HTERT RPE-1 (cell line): Measurements from ENCODE around the gene RBM47.
"Not testable (repeated sequence)": the region's sequence is repeated elsewhere in the genome, so short reads cannot be mapped to it uniquely, and the experiment has no call there.

ENCODE experiments used
- in situ Hi-C: fragments of 300-500 bp; cut with MboI; formaldehyde crosslinking; loops from 4 replicates; pipeline ENCODE4 v1.14.3; 2020; ENCODE audit warnings: low sequenced_read_pairs

The RBM47 gene

DNA sequence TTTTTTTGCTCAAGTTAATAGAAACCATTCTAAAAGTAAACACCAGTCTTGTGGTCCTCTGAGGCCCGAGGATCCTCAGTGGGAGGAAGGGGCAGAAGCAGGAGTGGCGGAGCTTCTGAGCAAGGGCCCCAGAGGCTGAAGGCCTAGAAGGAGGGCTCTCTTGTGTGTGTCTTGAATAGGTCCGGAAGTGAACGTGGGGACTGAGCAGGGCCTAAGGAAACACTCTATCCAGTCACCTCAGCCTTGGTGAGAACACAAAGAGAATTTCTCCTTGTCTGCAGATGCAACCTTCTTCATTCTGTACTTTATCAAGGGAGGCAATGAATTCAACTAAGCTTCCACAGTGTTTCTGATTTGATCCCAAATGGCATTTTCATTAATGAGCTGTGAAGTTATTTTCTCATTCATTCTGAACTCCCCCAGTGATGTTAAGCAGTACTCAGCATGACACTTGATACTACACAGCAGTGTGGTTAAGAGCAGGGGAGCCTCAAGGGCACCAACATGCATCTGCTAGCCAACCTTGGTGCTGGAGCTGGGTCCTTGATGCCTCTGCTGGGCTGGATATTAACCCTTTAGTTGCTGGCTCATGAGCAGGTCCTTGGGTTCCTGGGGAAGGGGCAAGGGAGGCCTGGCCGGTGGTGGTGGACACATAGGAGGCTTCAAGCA lies 64.7 kb downstream of the RBM47 start:
- in situ Hi-C loops, result no loop called here

DNA sequence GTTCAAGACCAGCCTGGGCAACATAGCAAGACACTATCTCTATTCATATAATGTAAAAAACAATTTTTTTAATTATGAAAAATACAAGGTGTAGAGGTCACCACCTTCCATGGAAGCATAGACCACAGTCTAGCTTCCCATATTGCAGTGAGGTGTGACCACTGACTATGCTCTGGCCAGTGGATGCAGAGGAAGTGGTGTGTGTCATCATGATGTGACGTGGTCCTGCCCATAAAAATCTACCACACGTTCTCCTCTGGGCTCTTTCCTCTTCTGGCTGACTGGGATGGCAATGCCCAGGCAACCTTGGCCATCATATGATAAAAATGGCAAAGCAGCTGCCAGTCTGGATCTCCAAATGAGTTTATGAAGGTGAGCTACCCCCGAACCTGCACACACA lies 65.7 kb downstream of the RBM47 start:
- in situ Hi-C loops, result no loop called here

DNA sequence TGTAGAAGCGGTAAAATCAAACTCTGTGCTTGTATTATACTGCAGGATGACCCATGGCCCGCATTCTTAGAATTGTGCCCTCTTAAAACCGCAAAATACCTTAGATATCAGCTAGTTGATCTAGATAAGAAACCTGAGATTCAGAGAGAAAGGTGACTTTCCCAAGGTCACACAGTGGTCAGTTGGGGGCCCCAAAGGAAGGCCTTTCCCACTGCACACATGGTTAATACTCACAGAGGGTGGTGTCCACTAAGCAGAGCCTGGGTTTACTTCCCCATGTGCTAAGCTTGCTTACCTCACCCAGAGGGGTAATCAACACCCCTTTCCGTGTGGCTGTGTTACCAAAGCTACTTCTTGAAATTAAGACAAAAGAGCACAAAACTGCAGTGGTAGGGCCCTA lies 66.3 kb downstream of the RBM47 start:
- in situ Hi-C loops, result no loop called here

DNA sequence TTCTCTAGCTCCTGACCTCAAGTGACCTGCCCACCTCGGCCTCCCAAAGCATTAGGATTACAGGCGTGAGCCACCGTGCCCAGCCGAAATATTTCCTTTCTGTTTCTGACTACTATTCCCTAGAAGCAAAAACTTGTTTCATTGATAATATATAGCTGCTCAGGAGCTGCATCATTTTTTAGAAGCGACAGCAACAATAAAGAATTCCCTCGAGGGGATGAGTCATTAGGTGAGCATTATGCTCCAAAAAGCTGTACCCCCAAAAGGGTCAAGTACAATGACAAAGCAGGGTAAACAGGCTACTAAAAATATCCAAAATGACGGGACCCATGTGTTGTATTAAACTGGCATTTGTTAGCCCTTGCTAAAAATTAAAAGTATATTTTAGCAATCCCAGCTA lies 67.0 kb downstream of the RBM47 start:
- in situ Hi-C loops, result no loop called here

DNA sequence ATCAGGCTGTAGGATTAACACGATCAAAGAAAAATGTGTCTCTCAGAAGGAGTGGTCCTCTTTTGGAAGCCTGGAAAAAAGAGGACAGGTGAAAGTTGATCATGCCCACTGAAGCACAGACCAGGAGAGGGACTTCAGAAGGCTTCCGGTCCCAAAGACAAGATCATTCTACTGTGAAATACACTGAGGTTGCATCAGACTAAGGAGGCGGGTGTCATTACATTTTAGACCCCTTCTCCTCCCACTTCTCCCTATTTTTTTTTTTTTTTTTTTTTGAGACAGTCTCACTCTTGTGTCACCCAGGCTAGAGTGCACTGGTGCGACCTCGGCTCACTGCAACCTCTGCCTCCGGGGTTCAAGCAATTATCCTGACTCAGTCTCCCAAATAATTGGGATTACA lies 67.5 kb downstream of the RBM47 start:
- in situ Hi-C loops, result no loop called here

DNA sequence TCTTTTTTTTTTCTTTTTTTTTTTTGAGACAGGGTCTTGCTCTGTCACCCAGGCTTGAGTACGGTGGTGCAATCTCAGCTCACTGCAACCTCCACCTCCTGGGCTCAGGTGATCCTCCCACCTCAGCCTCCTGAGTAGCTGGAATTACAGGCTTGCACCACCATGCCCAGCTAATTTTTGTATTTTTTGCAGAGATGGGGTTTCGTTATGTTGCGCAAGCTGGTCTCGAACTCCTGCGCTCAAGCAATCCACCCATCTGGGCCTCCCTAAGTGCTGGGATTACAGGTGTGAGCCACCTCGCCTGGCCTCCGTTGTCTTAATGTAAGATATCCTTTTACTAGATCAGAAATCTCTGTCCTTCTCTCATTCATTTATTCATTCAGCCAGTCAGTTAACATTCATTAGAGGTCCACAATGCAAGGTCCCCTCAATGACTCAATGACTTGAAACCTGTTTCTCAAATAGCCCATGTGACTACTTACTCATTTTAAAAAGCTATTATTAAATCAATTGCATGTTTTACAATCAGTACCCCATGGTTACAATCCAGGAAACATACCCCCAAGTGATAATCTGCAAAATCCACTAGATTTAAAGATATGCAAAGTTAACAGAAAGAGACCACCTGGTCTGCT lies 68.0 kb downstream of the RBM47 start:
- in situ Hi-C loops, result not testable (repeated sequence)

DNA sequence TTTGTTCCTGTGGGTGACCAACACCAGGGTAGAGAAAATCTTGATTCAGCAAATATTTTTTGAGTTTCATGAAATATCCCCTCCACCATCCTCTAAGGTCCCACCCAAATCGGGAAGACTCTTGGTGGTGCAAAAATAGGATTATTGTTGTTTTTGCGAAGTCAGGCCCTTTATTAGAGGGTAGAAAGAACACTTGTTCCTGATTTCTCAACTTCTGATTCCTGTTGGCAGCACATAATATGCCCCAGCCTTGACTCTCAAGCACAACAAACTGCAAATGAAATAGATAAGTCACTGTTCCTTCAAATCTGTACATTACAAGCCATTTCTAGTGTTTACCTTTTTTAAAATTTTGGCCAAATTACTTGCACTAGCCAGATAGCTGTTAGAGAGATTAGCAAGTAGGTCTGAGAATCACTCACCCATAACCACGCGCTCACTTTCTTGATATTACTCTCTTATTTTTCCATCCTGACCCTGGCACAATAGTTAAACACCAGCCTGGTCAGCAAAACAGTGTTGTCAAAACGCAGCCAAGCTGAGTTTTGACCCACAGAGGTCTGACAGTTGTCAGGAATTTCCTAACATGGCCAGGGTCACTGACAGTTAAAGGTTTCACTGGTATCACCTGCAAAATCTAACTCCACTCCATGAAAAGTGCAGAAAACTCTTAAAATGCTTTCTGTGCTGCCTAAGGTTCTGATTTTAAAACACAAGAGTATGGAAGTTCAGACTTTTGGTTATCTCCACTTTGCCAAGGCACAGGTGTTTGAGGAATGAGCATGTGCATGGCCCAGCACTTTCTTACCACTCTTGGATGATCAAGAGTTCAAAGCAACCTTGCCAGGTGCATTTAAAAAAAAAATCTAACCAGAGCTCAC lies 69.8 kb downstream of the RBM47 start:
- in situ Hi-C loops, result no loop called here

DNA sequence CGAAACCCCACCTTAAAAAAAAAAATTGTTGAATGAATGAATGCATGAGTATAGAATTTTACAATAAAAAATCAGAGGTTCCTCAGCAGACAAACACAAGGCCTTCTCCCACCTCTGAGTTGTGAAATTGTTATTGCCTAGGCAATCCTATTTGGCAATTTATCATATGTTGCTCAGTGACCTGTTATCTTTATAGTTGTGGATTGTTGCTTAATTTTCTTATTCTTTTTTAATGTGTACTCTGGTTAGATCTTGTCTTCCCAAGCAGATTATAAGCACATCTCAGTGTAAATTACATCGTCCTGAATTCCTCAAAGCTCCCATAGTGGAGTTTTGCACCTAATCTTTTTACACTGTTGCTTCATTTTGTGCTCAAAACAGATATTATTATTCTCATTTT lies 71.9 kb downstream of the RBM47 start:
- in situ Hi-C loops, result no loop called here

DNA sequence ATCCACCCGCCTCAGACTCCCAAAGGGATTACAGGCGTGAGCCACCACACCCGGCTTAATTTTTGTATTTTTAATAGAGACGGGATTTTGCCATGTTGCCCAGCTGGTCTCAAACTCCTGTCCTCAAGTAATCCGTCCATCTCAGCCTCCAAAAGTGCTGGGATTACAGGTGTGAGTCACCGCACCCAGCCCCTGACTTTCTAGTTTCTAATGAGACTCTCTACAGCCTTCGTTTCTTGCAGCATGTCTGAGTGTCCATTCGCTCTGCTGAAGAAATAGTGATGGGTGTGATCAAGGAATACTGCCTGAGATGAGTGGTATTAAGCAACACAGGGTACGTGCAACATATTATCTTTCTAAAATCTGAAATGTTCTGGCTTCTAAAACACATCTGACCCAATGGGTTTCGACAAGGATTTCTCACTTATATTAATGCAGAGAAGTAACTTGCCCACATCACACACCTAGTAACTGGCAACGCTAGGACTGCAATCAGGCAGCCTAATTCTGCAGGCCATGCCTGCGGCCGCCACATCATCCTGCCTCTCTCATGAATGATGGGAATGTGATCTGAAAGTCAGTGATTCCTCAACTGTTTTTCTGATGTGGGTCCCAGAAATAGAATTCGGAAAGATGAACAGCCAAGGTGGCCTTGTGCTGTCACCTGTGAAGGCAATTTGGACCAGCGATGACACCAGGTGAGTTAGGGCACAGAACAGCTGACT lies 74.3 kb downstream of the RBM47 start:
- in situ Hi-C loops, result no loop called here

DNA sequence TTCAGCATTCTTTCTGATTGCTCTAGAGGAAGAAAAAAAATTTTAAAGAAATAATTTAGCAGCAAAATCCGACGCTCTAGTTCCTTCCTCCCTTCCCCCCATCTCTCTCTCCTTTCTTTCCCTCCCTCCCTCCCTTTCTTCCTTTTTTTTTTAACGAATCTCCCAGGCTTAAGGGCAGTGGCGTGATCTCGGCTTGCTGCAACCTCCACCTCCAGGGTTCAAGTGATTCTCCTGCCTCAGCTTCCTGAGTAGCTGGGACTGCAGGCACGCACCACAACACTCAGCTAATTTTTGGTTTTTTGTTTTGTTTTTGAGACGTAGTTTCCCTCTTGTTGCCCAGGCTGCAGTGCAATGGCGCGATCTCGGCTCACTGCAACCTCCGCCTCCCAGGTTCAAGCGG lies 75.0 kb downstream of the RBM47 start:
- in situ Hi-C loops, result not testable (repeated sequence)

DNA sequence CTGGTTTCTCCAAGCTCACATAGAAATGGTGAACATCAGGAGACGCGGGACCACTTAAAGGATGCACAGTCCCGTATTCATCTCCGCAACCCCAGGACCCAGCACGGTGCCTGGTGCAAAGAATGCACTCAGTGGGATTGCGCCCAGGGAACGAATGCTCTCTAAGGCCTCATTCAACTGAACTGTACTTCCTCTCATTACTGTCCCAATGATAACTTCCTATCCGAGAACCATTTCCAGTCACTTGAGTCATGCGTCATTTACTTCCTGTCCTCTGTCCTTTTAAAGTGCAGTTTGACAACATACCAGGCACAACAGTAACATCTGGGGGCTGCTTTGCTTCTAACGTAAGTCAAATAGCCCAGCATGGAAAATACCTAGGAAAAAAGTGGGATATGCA lies 75.7 kb downstream of the RBM47 start:
- in situ Hi-C loops, result no loop called here

DNA sequence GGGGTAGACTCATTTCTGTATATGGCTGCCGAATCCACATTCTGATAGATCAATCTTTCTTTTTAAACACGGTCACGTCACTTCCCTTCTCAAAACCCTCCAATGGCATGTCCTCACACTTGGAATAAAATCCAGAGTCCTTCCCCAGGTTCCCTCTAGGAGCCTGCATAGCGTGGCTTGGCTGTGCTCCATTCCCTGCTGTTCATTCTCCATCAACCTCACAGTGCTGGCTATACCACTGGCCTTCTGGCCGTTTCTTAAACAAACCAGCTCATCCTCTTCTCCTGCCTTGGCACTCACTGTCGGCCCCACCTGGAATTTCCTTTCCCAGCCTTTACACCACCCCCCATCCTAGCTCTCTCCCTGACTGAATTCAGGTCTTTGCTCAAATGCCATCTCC lies 77.1 kb downstream of the RBM47 start:
- in situ Hi-C loops, result no loop called here

DNA sequence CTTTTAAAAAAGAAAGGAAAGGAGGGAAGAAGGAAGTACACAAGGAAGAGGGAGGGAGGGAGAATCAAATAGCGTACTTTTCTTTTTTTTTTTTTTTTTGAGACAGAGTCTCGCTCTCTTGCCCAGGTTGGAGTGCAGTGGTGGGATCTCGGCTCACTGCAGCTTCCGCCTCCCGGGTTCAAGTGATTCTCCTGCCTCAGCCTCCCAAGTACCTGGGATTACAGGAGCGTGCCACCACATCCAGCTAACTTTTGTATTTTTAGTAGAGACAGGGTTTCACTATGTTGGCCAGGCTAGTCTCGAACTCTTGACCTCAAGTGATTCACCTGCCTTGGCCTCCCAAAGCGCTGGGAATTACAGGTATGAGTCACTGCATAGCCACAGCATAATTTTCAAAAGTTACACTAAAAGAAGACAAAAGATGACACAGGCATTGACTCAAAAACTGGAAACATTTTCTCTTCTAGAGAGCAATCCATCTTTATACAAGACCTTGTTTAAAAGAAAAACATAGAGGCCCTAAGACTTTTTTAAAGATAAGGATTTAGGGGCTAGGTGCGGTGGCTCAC lies 78.0 kb downstream of the RBM47 start:
- in situ Hi-C loops, result not testable (repeated sequence)

DNA sequence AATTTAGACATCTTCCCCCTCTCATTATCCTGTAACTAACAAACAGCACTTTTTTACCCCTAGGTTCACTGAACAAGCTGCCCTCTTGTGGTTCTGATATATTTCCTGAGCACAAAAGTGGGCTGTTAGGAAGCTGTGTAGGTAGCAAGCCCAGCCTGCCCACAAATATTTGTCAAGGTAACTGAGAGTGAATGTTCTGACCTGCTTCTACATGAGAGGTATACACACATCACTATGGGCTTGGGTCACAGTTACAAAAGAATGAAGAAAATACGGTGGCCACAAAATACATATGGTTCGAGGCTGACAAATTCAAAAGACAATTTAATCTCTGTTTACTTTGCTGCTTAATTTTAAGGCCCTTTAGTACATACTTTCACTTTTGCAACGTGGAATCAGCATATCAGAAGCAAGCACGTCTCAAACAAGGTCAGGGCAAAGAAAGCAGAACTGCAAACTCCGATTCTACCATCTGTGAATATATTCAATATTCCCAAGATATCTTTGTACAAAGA lies 78.7 kb downstream of the RBM47 start:
- in situ Hi-C loops, result no loop called here

DNA sequence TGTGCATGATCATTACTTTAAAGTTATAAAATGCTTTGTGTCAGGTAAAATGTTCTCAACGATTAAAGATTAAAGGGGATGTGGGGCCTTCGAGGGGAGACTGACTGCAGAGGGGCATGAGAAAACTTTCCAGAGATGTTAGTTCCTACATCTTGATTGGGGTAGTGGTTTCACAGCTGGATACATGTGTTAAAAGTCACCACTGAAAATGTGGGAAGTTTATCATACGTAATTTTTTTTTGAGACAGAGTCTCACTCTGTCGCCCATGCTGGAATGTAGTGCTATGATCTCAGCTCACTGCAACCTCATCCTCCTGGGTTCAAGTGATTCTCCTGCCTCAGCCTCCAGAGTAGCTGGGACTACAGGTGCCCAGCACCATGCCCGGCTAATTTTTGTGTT lies 79.5 kb downstream of the RBM47 start:
- in situ Hi-C loops, result no loop called here

DNA sequence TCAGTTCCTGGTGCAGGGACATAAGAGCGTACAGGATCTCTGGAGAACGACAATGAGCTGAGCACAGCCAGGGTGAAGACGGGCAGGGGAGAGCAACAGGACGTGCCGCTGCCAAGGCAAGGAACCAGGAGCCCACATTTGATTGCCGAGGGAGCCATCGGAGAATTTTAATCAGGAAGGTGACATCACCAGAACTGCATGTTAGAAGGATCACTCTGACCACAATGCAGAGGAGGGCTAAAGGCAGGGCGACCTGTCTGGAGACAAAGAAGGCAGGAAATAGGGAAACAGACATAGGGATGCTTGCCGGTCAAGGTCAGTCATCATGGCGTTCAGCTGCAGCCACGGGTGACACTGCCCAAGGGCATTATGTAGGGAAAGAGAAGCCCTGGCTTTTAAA lies 81.4 kb downstream of the RBM47 start:
- in situ Hi-C loops, result no loop called here

DNA sequence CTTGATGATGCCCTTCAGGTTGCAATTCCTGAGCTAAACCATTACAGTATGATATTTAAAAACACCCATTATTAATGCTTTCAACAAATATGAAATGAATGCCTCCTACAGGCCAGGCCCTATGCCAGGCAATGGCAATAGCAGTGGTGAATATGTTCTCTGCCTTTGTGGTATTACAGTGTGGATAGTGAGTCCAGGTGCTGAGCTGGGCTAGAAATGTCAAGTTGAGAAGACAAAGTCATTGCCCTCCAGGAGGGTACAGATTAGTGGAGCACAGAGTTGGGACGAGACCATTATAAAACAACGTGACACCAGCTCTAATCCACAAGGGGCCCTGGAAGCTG lies 81.9 kb downstream of the RBM47 start:
- in situ Hi-C loops, result no loop called here

DNA sequence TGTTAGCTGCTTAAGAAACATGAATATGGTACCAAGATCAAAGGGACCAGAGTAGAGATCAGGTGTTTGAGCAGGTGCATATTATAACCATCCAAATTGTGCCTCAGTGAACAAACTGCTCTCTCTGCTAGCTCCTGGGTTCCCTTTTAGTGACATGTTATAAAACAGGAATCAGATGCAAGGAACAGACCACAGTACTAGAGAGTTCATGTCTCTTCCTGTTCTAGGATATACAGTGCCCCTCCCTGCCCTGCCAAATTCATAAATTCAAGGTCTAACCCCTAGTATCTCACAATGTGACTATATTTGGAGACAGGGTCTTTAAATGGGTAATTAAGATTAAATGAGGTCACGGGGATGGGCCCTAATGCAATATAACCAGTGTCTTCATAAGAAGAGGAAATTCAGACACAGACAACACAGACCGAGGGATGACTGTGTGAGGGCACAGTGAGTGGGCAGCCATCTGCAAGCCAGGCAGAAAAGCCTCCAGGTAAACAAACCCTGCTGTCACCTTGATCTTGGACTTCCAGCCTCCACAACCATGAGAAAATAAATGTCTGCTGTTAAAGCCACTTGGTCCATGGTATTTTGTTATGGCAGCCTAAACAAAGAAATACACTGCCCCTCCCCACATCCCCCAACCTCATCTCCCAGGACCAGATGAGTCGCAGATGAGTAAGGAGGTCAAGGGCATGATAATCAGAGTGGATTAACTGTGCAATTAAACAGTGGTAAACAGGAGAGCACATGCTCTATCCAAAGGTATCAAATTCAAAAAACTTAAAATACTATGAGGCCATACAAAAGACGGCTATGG lies 82.5 kb downstream of the RBM47 start:
- in situ Hi-C loops, result no loop called here

DNA sequence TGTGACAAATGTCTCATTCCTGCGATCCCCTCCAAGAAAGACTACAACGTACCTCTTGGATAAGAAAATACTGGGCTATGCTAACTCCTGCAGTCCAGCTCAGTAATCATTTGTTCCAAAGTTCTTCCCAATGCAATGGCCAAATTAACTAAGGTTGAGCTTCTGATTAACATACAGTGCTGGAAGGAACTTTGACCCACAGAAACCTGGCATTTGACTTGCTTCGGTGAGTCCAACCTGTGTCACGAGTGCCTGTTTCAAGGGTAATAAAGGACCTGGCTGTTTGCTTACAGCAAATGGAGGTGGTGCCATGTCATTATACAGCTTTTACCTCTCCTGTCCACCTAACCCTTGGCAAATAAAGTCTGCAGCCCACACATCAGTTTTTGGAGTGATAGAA lies 83.2 kb downstream of the RBM47 start:
- in situ Hi-C loops, result no loop called here

DNA sequence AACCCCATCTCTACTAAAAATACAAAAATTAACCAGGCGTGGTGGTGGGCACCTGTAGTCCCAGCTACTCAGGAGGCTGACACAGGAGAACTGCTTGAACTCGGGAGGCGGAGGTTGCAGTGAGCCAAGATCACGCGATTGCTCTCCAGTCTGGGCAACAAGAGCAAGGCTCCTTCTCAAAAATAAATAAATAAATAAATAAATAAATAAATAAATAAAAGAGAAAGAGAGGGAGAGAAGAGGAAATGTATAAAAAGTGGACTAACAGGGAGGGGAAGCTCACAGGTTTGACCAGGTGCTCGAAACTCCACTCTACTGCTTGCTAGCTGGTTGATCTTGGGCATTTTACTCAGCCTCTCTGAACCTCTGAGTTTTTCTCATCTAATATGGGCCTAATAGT lies 84.2 kb downstream of the RBM47 start:
- in situ Hi-C loops, result not testable (repeated sequence)
